NCI-H2081 treated with DMSO at 0.1 percent for 48 hours (cell line): ENCODE measurements around the gene VARS1.
"Not testable (repeated sequence)": the region's sequence is repeated elsewhere in the genome, so short reads cannot be mapped to it uniquely, and the experiment has no call there.

Experiments
- DNase-seq: peaks from one replicate; lab custom pipeline; 2025; lab: John Stamatoyannopoulos, UW

Gene VARS1

DNA sequence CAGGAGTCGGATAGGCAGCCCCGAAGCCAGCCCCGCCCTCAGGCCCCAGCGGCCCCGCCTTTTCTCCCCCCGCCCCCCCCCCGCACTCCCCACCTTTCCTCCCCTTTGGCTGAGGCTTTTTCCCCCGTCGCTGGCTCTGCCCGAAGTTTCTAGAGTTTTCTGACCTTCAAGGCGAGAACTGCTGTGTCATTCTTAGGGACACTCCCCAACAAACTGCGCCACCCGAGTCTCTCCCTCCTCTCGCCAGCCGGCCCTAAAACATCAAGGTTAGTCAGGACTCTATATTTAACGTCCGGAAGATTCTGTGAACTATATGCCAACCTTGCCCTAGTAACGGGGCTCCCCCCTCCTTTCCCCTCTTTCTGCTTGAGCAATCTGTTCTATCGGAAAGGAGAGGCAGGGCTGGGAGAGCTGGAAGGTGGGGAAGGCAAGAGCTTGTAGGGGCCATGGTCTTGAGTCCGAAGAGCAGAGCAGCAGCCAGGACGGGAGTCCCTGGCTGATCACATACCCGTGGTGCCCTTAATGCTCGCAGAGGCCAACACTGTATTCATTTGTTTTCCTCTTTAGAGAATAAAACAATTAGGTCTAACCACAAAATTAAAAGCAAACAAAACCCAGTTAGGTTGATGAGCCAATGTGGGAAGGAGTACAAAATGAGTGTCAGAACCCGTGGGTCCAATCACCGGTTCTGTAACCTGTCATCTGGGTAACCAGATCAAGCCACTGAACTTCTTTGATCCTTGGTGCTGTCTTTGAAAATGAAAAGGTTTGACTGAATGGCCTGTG, 26.7 kb upstream of the VARS1 start:
- DNase-seq = no peak

DNA sequence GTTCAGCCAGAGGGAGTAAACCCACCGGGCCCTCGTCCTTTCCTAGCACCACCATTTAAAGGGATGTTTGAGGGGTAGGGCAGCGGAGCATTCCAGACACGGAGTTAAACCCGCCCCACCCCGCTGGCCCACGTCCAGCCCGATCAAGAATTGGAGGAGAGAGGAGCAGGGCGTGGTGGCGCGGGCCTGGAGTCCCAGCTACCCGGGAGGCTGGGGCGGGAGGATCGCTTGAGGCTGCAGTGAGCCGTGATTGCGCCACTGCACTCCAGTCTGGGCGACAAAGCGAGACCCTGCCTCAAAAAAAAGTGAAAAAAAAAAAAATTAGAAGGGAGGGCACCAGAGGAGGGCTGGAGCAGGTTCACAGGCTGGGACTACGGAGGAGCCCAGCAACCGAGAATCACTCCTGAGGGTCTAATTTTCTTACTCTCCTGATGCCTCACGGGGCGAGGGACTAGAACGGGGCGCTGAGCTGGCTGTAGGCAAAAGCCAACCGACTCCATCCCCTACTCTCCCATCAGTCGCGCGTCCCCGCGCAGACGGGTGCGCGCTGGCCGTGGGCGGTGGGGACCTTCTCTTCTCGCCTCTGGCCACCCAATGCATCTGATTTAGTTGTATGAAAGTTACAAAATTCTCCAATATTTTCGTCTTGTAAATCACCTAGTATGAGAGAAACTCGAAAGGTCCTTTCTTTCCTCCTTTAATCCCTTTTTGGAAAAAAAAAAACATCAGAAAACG, 25.9 kb upstream of the VARS1 start:
- DNase-seq = no peak

DNA sequence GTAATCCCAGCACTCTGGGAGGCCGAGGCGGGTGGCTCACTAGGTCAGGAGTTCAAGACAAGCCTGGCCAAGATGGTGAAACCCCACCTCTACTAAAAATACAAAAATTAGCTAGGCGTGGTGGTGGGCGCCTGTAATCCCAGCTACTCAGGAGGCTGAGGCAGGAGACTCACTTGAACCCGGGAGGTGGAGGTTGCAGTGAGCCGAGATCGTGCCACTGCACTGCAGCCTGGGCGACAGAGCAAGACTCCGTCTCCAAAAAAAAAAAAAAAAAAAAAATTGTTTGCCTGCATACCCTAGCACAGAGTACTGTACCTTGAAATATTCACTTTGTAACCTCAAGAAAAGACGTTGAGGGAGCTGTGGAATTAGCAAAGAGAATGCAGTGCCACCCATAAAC, 24.8 kb upstream of the VARS1 start:
- DNase-seq = not testable (repeated sequence)

DNA sequence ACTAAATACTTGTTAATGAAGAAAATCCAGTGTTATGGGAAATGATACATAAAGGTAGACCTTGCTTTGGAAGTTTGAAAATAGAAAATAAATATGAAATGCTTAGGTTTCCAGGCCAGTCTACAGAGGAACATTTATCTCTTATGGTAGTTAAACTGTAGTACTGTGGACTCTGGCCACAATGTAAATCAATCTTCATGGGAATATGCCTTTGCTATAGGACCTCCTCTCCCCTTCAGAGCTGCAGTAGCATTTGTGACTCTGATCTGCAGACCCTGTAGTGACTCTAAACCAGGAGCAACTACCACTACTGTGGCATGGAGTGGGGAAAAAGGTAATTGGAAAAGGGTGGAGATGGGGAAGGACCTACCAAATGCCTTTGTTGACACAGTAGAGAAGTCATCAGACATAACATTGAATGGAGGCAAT, 24.3 kb upstream of the VARS1 start:
- no peak for DNase-seq

DNA sequence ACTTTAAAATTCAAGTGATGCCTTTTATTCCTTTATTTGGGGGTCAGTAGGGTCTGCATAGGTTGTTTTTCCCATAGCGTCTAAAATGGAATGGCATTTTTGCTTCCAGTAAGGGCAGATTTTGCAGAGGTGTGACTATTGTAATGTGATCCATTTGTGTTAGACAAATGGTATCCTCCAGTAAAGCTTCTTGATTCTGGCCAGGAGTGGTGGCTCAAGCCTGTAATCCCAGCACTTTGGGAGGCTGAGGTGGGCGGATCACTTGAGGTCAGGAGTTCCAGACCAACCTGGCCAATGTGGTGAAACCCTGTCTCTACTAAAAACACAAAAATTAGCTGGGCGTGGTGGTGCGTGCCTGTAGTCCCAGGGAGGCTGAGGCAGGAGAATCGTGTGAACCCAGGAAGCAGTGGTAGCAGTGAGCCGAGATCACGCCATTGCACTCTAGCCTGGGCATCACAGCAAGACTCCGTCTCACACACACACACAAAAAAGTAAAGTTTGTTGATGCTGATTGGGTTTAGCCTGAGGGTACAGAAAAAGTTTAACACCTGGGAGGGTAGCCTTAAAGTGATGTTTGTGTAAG, 22.5 kb upstream of the VARS1 start:
- DNase-seq = not testable (repeated sequence)

DNA sequence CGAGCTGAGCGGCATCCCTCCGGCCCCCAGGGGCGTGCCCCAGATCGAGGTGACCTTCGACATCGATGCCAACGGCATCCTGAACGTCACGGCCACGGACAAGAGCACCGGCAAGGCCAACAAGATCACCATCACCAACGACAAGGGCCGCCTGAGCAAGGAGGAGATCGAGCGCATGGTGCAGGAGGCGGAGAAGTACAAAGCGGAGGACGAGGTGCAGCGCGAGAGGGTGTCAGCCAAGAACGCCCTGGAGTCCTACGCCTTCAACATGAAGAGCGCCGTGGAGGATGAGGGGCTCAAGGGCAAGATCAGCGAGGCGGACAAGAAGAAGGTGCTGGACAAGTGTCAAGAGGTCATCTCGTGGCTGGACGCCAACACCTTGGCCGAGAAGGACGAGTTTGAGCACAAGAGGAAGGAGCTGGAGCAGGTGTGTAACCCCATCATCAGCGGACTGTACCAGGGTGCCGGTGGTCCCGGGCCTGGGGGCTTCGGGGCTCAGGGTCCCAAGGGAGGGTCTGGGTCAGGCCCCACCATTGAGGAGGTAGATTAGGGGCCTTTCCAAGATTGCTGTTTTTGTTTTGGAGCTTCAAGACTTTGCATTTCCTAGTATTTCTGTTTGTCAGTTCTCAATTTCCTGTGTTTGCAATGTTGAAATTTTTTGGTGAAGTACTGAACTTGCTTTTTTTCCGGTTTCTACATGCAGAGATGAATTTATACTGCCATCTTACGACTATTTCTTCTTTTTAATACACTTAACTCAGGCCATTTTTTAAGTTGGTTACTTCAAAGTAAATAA, 21.8 kb upstream of the VARS1 start:
- DNase-seq = not testable (repeated sequence)

DNA sequence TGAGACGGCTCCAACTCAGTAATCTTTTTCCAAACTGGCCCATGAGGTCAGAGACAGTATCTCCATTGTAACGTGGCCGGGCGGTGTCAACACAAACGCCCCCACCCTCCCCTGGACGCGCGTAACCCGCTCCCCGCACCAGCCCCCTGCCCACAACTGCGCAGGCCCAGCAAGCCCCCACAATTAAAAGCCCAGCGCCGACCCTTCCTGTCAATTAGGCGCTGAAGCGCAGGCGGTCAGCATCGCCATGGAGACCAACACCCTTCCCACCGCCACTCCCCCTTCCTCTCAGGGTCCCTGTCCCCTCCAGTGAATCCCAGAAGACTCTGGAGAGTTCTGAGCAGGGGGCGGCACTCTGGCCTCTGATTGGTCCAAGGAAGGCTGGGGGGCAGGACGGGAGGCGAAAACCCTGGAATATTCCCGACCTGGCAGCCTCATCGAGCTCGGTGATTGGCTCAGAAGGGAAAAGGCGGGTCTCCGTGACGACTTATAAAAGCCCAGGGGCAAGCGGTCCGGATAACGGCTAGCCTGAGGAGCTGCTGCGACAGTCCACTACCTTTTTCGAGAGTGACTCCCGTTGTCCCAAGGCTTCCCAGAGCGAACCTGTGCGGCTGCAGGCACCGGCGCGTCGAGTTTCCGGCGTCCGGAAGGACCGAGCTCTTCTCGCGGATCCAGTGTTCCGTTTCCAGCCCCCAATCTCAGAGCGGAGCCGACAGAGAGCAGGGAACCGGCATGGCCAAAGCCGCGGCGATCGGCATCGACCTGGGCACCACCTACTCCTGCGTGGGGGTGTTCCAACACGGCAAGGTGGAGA, 19.7 kb upstream of the VARS1 start, which contains the start of the genes HSPA1A and HSPA1L:
Gene HSPA1A (plus strand): TSS at position 519 of the 814 bp plus-strand sequence. CDS start 214 bp downstream, at position 733.
Gene HSPA1L (minus strand): TSS at position 259 of the 814 bp plus-strand sequence. CDS start 3,311 bp downstream, outside the sequence.
- peak; percentile 58 for DNase-seq

GRCh38 chr6:31814677-31815024, 19.1 kb upstream of the VARS1 start:
- DNase-seq = peak; percentile 69

- no peak for DNase-seq
Measured at GRCh38 chr6:31813465-31813849, 17.9 kb upstream of the VARS1 start.

DNA sequence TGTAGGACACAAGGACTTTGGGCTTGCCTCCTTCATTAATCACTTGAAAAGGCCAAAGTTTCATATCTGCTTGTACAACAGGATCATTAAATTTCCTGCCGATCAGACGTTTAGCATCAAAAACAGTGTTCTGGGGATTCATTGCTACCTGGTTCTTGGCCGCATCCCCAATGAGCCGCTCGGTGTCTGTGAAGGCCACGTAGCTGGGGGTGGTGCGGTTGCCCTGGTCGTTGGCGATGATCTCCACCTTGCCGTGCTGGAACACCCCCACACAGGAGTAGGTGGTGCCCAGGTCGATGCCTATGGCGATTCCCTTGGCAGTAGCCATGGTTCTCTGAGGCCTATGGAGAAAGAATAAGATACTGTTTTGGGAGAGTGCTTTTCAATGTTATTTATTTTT, 16.1 kb upstream of the VARS1 start:
- DNase-seq = no peak

DNA sequence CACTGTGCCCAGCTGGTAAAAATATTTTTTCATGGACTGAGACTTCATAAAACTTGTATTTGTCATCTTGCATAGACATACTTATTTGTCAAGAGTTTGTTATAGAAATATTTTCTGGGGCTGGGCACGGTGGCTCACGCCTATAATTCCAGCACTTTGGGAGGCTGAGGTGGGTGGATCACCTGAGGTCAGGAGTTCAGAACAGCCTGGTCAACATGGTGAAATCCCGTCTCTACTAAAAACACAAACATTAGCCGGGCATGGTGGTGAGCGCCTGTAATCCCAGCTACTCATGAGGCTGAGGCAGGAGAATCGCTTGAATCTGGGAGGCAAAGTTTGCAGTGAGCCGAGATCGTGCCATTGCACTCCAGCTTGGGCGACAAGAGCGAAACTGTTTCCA, 13.0 kb upstream of the VARS1 start:
- not testable (repeated sequence) for DNase-seq

DNA sequence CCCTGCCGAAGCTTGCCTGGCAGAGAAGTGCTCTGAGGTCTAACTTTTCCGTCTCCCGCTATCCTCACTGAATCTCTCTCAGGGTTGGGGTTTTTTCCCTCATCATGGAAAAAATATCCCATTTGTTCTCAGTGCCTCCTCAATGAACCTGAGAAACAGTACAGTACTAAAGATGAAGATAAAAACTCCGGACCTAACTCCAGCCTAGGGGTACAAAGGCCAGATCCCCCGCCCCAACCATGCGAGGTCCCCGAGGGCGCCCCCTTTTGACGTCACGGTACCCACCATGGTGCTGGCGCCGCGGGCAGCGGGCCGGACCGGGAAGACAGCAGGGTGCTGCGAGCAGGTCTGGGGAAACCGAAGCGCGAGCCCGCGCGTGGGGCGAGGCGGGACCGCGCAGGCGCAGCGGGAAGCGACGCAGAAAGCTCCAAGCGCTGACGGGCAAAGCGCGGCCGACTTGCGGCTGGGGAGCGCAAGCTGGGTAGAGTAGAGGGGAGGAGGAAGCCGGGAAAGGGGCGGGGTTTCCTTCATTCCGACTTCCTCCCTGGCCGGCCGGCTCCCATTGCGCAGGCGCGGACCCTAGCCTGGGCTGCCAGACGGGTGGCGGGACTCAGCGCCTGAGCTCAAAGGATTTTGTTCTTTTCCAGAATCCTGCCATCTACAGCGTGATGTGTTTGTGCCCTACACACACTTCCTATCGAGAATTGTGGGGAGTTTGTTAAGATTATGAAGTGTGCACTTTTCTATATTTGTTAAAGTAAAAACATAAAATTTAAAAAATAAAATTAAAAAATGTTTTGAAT, 11.1 kb upstream of the VARS1 start, which contains the start of gene LSM2:
Gene LSM2 (minus strand): TSS at position 497 of the 803 bp plus-strand sequence. CDS start 209 bp downstream, at position 288.
- DNase-seq = peak; percentile 85

DNA sequence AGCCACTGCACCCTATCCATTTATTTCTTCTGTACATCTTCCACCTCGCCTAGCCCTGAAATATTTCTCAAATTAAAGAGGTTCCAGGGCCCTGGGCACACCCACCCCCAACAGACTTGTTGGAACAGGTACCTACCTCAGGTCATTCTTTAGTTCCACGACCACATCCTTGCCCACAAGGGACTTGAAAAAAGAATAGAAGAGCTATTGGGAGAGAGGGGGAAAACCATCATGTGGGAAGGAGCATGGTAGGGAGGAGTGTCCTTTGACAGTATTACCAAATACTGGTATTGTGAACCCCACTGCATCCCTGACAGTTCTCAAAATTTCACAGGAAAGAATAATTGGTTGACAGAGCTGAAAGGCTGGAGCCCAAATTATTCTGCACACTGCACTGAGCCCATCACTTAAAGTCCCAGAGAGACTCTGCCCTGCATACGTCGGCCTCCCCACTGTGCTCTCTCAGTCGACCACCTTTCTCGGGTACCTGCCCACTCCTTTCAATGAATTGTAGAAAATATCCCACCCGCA, 10.5 kb upstream of the VARS1 start:
- no peak for DNase-seq

DNA sequence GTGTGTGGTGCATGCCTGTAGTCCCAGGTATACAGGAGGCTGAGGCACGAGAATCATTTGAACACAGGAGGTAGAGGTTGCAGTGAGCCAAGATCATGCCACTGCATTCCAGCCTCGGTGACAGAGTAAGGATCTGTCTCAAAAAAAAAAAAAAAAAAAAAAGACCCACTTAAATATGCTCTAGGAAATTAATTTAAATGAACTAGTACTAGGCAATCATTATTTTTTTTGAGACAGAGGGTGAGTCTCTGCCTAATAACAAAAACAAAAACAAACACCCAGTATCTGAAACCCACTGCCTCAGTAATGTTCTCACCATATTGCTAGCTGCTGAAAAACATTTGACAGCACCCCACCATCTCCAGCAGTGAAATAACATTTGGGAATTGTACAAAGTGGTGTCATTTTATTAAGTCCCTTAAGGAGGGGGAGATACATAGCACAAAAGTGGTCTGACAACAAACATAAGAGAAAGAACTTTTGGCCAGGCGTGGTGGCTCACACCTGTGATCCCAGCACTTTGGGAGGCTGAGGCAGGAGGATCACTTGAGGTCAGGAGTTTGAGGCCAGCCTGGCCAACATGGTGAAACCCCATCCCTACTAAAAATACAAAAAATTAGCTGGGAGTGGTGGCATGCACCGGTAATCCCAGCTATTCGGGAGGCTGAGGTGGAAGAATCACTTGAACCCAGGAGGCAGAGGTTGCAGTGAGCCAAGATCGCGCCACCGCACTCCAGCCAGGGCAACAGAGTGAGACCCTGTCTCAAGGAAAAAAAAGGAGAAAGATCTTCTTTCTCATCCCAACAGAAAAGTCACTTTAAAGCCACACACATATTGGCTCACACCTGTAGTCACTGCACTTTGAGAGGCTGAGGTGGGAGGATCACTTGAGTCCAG, 5.7 kb upstream of the VARS1 start:
- DNase-seq = not testable (repeated sequence)

- no peak for DNase-seq
Measured at GRCh38 chr6:31799781-31800180, 4.2 kb upstream of the VARS1 start.

GRCh38 chr6:31797588-31797987, 2.0 kb upstream of the VARS1 start:
- DNase-seq = no peak

DNA sequence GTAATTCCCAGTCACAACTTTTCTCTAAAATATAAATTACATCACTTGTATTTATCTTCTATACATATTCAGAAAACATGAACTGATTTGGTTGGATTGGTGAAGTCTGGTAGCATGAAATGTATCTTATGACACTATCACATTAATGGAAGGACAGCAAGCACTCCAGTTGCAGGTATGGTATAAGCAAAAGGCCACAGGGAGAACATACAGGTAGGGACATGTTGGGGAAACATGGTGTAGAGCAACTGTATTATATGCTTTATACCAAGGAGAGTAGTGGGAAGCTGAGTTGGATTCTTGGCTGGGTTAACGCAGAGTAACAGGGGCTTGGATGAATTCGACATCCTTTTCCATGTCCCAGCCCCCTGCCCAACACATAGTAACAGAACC, 1.4 kb upstream of the VARS1 start:
- no peak for DNase-seq

GRCh38 chr6:31794866-31795615, 511 bp downstream of the VARS1 start:
- no peak for DNase-seq
